PFSK-1 (cell line): ENCODE data around the gene CELSR1.

Experiments used
- FOXP2 ChIP-seq: optimal IDR thresholded peaks from 2 replicates; pipeline ENCODE3; 2011; ENCODE audit warnings: borderline replicate concordance, control low read depth, inconsistent platforms; ENCODE audit not compliant: insufficient read depth; ENCODE audit errors: extremely low read length, extremely low read depth
- POLR2AphosphoS5 ChIP-seq: IDR thresholded peaks from 2 replicates; pipeline ENCODE4 v1.6.1; 2012; ENCODE audit warnings: low read depth, mild to moderate bottlenecking, control low read depth, low read length, moderate library complexity
- SIN3A ChIP-seq: IDR thresholded peaks from 2 replicates; pipeline ENCODE4 v1.6.1; 2012; ENCODE audit warnings: mild to moderate bottlenecking, low read length, moderate library complexity, borderline replicate concordance; ENCODE audit not compliant: insufficient read depth
- TAF1 ChIP-seq: IDR thresholded peaks from 2 replicates; pipeline ENCODE4 v1.6.1; 2012; ENCODE audit warnings: low read length, control low read depth, borderline replicate concordance; ENCODE audit not compliant: insufficient read depth
- TF ChIP-seq, protein P1 (sequence below), 2 experiments: IDR thresholded peaks; 2 replicates each; pipeline versions ENCODE4 v1.6.1 to v1.8.0; 2011 to 2012; ENCODE audit warnings: low read depth in 2 of 2, low read length in 2 of 2, control low read depth in 1 of 2, inconsistent platforms in 1 of 2, mild to moderate bottlenecking in 1 of 2, moderate library complexity in 1 of 2; ENCODE audit not compliant: insufficient read depth in 1 of 2

GRCh38 chr22:46392137-46392844 lies 145.1 kb downstream of the CELSR1 start:
- TF ChIP-seq SIN3A (no peak), POLR2AphosphoS5 (no peak), TAF1 (no peak), FOXP2 (no peak)
- TF ChIP-seq, protein P1, sequence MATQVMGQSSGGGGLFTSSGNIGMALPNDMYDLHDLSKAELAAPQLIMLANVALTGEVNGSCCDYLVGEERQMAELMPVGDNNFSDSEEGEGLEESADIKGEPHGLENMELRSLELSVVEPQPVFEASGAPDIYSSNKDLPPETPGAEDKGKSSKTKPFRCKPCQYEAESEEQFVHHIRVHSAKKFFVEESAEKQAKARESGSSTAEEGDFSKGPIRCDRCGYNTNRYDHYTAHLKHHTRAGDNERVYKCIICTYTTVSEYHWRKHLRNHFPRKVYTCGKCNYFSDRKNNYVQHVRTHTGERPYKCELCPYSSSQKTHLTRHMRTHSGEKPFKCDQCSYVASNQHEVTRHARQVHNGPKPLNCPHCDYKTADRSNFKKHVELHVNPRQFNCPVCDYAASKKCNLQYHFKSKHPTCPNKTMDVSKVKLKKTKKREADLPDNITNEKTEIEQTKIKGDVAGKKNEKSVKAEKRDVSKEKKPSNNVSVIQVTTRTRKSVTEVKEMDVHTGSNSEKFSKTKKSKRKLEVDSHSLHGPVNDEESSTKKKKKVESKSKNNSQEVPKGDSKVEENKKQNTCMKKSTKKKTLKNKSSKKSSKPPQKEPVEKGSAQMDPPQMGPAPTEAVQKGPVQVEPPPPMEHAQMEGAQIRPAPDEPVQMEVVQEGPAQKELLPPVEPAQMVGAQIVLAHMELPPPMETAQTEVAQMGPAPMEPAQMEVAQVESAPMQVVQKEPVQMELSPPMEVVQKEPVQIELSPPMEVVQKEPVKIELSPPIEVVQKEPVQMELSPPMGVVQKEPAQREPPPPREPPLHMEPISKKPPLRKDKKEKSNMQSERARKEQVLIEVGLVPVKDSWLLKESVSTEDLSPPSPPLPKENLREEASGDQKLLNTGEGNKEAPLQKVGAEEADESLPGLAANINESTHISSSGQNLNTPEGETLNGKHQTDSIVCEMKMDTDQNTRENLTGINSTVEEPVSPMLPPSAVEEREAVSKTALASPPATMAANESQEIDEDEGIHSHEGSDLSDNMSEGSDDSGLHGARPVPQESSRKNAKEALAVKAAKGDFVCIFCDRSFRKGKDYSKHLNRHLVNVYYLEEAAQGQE (IDR thresholded peaks at IDR 0.05; ENCODE audit: insufficient read depth in 1 of 2, low read depth in 2 of 2, low read length in 2 of 2): no peak
